HCT116 (cell line): ENCODE measurements around the gene CDCP1. TPM values are rescaled to one million over a fixed set of nuclear protein-coding genes. Genes with fewer than 3 reads are reported as not detected.
A peak's percentile ranks its signal among the peaks of the same experiment; 100 is the strongest.

Source experiments
- ATAC-seq: fragments of 200-7000 bp; cut with Tn5 transposase; 2 replicates; pipeline ENCODE4 v1.9.1; 2020; ENCODE audit warnings: mild to moderate bottlenecking, moderate library complexity
- BruUV-seq: library from RNA; stranded (reverse); fragments of 400-500 nt; replicated peaks from 2 replicates; lab custom pipeline; 2021; lab: Mats Ljungman, UMichigan
- CTCF ChIA-PET: fragments of 300-600 bp; sonication (Branson Sonifier 250); formaldehyde crosslinking; loops from one replicate; lab custom pipeline; 2021; ENCODE audit warnings: antibody characterized with exemption; lab: Charles Lee
- POLR2A ChIA-PET: fragments of 300-600, 350-600 bp; sonication (Branson Sonifier 250); formaldehyde crosslinking; loops from one replicate; lab custom pipeline; 2021; ENCODE audit warnings: antibody characterized with exemption; lab: Charles Lee
- RAD21 ChIA-PET, 2 experiments: fragments of 300-600 bp; sonication (Branson Sonifier 250); formaldehyde crosslinking; loops; one replicate each; lab custom pipeline; 2023; ENCODE audit warnings: low total read pairs in 2 of 2; ENCODE audit not compliant: uncharacterized antibody in 2 of 2, unreplicated experiment in 2 of 2, low non-redundant PET in 1 of 2; lab: Charles Lee
- DNase-seq: peaks from one replicate; pipeline ENCODE4 v3.0.0-alpha.2; 2010; ENCODE audit warnings: low read depth, low spot score
- H2AFZ ChIP-seq: fragments of 200-600 bp; shearing (Covaris generic), sonication (generic); 2 replicates; pipeline ENCODE4 v1.6.1; 2017; ENCODE audit warnings: low read depth, mixed run types, mixed read lengths, antibody characterized with exemption, low read length; ENCODE audit not compliant: poor library complexity, severe bottlenecking
- H3K27ac ChIP-seq: 2 replicates; pipeline ENCODE4 v1.5.1; 2012; ENCODE audit warnings: low read depth, low read length
- H3K27me3 ChIP-seq: fragments of 200-600 bp; sonication (generic); 2 replicates; pipeline ENCODE4 v1.6.1; 2016; ENCODE audit warnings: mixed run types, low read length, mixed read lengths; ENCODE audit not compliant: insufficient read depth
- H3K36me3 ChIP-seq, 2 experiments: fragments of 200-500 bp in 1 of 2; fragments of 200-600 bp in 1 of 2; sonication (Bioruptor generic) in 1 of 2; sonication (generic) in 1 of 2; 2 replicates each; pipeline versions ENCODE4 v1.5.1 to v1.6.1; 2014 to 2016; ENCODE audit warnings: low read length in 2 of 2, inconsistent platforms in 1 of 2, mixed read lengths in 1 of 2, mixed run types in 1 of 2; ENCODE audit not compliant: insufficient read depth in 2 of 2, control insufficient read depth in 1 of 2
- H3K4me1 ChIP-seq, 2 experiments: fragments of 200-600 bp in 1 of 2; sonication (generic) in 1 of 2; 2 replicates each; pipeline versions ENCODE4 v1.5.1 to v1.6.1; 2012 to 2017; ENCODE audit warnings: low read length in 2 of 2, inconsistent platforms in 1 of 2, mild to moderate bottlenecking in 1 of 2, mixed read lengths in 1 of 2, mixed run types in 1 of 2, moderate library complexity in 1 of 2; ENCODE audit not compliant: insufficient read depth in 2 of 2, control insufficient read depth in 1 of 2
- H3K4me2 ChIP-seq: fragments of 200-600 bp; sonication (generic); 2 replicates; pipeline ENCODE4 v1.6.1; 2017; ENCODE audit warnings: mixed run types, low read length, mixed read lengths
- H3K4me3 ChIP-seq, 2 experiments: fragments of 200-600 bp in 1 of 2; sonication (generic) in 1 of 2; replicated peaks in 1 of 2; 2 replicates each; pipeline ENCODE4 v1.5.1; 2011 to 2016; ENCODE audit warnings: low read length in 2 of 2, control low read depth in 1 of 2, low read depth in 1 of 2, mild to moderate bottlenecking in 1 of 2, mixed read lengths in 1 of 2, mixed run types in 1 of 2
- H3K79me2 ChIP-seq: fragments of 200-600 bp; sonication (generic); 2 replicates; pipeline ENCODE4 v1.6.1; 2017; ENCODE audit warnings: mild to moderate bottlenecking, mixed run types, low read length, moderate library complexity, mixed read lengths; ENCODE audit not compliant: insufficient read depth
- H3K9ac ChIP-seq: fragments of 200-600 bp; sonication (generic); 2 replicates; pipeline ENCODE4 v1.6.1; 2016; ENCODE audit warnings: low read length, mixed read lengths
- H3K9me2 ChIP-seq: fragments of 200-600 bp; sonication (generic), shearing (Covaris generic); 2 replicates; pipeline ENCODE4 v1.6.1; 2017; ENCODE audit warnings: mixed run types, mild to moderate bottlenecking, moderate library complexity; ENCODE audit not compliant: insufficient read depth
- H3K9me3 ChIP-seq, 2 experiments: fragments of 200-500 bp in 1 of 2; fragments of 200-600 bp in 1 of 2; sonication (Bioruptor generic) in 1 of 2; sonication (generic) in 1 of 2; 2 replicates each; pipeline ENCODE4 v1.6.1; 2014 to 2017; ENCODE audit warnings: low read length in 2 of 2, mixed read lengths in 2 of 2, inconsistent platforms in 1 of 2, low read depth in 1 of 2, mild to moderate bottlenecking in 1 of 2, mixed run types in 1 of 2, moderate library complexity in 1 of 2; ENCODE audit not compliant: control insufficient read depth in 1 of 2, insufficient read depth in 1 of 2
- H4K20me1 ChIP-seq: fragments of 200-600 bp; sonication (generic), shearing (Covaris generic); 2 replicates; pipeline ENCODE4 v1.6.1; 2017; ENCODE audit warnings: mixed run types, mild to moderate bottlenecking, moderate library complexity; ENCODE audit not compliant: insufficient read depth
- CEBPB ChIP-seq: IDR thresholded peaks from 2 replicates; pipeline ENCODE4 v1.6.1; 2012; ENCODE audit warnings: low read depth
- EGR1 ChIP-seq: IDR thresholded peaks from 2 replicates; pipeline ENCODE4 v1.6.1; 2012; ENCODE audit warnings: low read depth
- ELF1 ChIP-seq: IDR thresholded peaks from 2 replicates; pipeline ENCODE4 v1.6.1; 2012; ENCODE audit warnings: low read depth, borderline replicate concordance
- EZH2 ChIP-seq: fragments of 200-600 bp; sonication (generic); IDR thresholded peaks from 2 replicates; pipeline ENCODE4 v1.6.1; 2017; ENCODE audit warnings: antibody characterized with exemption, mixed run types
- EZH2phosphoT487 ChIP-seq: fragments of 200-600 bp; IDR thresholded peaks from 2 replicates; pipeline ENCODE4 v1.6.1; 2018; ENCODE audit warnings: antibody characterized with exemption, borderline replicate concordance
- FOSL1 ChIP-seq: IDR thresholded peaks from 2 replicates; pipeline ENCODE4 v1.6.1; 2012; ENCODE audit warnings: low read depth
- JUND ChIP-seq: IDR thresholded peaks from 2 replicates; pipeline ENCODE4 v1.6.1; 2012
- POLR2A ChIP-seq: IDR thresholded peaks from 2 replicates; pipeline ENCODE4 v1.7.0; 2011; ENCODE audit warnings: borderline replicate concordance; ENCODE audit not compliant: insufficient read depth, insufficient read length; ENCODE audit errors: extremely low read depth
- POLR2AphosphoS5 ChIP-seq: IDR thresholded peaks from 2 replicates; pipeline ENCODE4 v1.6.1; 2011; ENCODE audit warnings: mild to moderate bottlenecking, low read depth, low read length, moderate library complexity
- RAD21 ChIP-seq: IDR thresholded peaks from 2 replicates; pipeline ENCODE4 v1.6.1; 2012; ENCODE audit warnings: low read depth, mild to moderate bottlenecking
- SIN3A ChIP-seq: IDR thresholded peaks from 2 replicates; pipeline ENCODE4 v1.6.1; 2012; ENCODE audit warnings: low read depth
- SP1 ChIP-seq: IDR thresholded peaks from 2 replicates; pipeline ENCODE4 v1.6.1; 2012; ENCODE audit warnings: low read depth
- SRF ChIP-seq: IDR thresholded peaks from 2 replicates; pipeline ENCODE4 v1.6.1; 2012; ENCODE audit warnings: low read depth
- TCF7L2 ChIP-seq: IDR thresholded peaks from 2 replicates; pipeline ENCODE4 v1.7.0; 2011; ENCODE audit warnings: borderline replicate concordance, inconsistent platforms; ENCODE audit not compliant: insufficient read depth, insufficient read length; ENCODE audit errors: extremely low read depth
- YY1 ChIP-seq: IDR thresholded peaks from 2 replicates; pipeline ENCODE4 v1.6.1; 2011; ENCODE audit warnings: low read length, low read depth, moderate library complexity, mild to moderate bottlenecking; ENCODE audit not compliant: insufficient replicate concordance; ENCODE audit errors: extremely low read depth
- ZNF274 ChIP-seq: fragments of 200-500 bp; sonication (Bioruptor generic); IDR thresholded peaks from 2 replicates; pipeline ENCODE4 v1.6.1; 2014; ENCODE audit warnings: mild to moderate bottlenecking, low read depth, low read length, inconsistent platforms
- intact Hi-C: fragments of 100-400 bp; cut with micrococcal nuclease; formaldehyde crosslinking; loops from 2 replicates; pipeline ENCODE4 v1.10.0; 2022
- total RNA-seq: library from RNA; stranded (reverse); gene quantifications from one replicate; pipeline ENCODE4 v1.2.1, GENCODE V29; 2021; ENCODE audit not compliant: unreplicated experiment
- TF ChIP-seq, protein P1 (sequence below): IDR thresholded peaks from 2 replicates; pipeline ENCODE4 v1.6.1; 2012; ENCODE audit warnings: low read depth
- TF ChIP-seq, protein P2 (sequence below): IDR thresholded peaks from 2 replicates; pipeline ENCODE4 v1.6.1; 2012
- TF ChIP-seq, protein P3 (sequence below): IDR thresholded peaks from 2 replicates; pipeline ENCODE4 v1.6.1; 2011; ENCODE audit warnings: mild to moderate bottlenecking, low read length, moderate library complexity; ENCODE audit not compliant: insufficient replicate concordance; ENCODE audit errors: extremely low read depth
- TF ChIP-seq, protein P4 (sequence below): IDR thresholded peaks from 2 replicates; pipeline ENCODE4 v1.6.1; 2012

Gene CDCP1
- total RNA-seq, 1 experiment from 2014 or later: 196 TPM

DNA sequence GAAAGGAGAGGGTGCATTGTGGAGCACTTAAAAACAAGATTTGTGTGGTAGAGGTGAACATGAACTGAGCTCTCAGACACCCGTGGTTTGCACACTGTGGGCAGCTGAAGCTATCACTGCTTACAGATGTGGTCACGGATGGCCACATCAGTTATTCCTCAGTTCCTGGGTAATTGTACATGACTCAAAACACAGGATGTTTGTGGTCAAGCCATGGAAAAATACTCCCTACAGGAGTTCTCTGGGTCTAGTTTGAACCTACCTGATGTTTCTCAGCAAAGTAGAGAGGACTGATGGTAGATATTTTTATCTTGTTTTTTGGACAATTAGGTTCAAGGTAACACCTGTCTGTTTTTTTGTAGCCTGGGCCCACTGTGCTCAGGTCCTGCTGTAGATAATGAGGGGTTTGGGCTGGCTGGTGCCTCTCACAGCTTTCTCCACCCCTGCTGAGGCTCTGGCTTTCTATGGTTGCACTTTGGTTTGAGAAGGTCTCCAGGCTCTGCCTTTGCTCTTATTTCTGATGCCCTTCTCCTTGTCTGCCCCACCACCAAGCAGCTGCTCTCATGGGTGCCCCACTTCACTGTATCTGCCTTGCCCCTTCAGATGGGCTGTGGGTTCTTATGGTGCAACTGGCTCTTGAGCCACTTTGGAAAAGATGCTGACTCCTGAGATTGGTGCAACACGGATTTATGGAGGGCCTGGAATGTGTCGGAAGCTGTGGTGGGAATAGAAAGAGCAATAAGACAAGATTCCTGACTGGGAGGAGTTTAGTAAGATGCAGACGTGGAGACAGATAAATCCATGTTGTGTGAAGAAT is 40.1 kb downstream of the CDCP1 start:
- ATAC-seq (peak; percentile 85), DNase-seq (peak; percentile 73)
- no peaks in the 10 kb centered on the region for H3K9me3 ChIP-seq
- H3K4me3 ChIP-seq: no peak overlapping the region
- CTCF ChIA-PET: no interaction called here
- peak overlapping the region; percentile 86 for H3K27ac ChIP-seq
- H3K79me2 ChIP-seq: peaks cover 87% of the 10 kb centered on the region
- H2AFZ ChIP-seq: no peak overlapping the region
- RAD21 ChIA-PET: no interaction called here
- intact Hi-C loops: no loop called here
- H3K9me2 ChIP-seq: no peaks in the 10 kb centered on the region
- H3K4me1 ChIP-seq: peaks cover 32 to 63% of the 10 kb centered on the region in 2 experiments
- H3K36me3 ChIP-seq: peaks cover 43 to 72% of the 10 kb centered on the region in 2 experiments
- POLR2A ChIA-PET: no interaction called here
- H3K9ac ChIP-seq: peak overlapping the region; percentile 40
- peak overlapping the region; percentile 51 for H3K4me2 ChIP-seq
- H3K27me3 ChIP-seq: no peaks in the 10 kb centered on the region
- H4K20me1 ChIP-seq: no peaks in the 10 kb centered on the region
- no TSS peak for BruUV-seq
- TF ChIP-seq ZNF274 (no peak), YY1 (no peak), POLR2A (no peak), FOSL1 (peak; percentile 87), TCF7L2 (peak; percentile 45), CEBPB (peak; percentile 59; the same call in 1 of the 2 replicates), JUND (peak; percentile 87), SIN3A (0 out of 2 replicates have a peak, but pooled peaks have one; percentile 32), EGR1 (peak; percentile 32; the same call in 1 of the 2 replicates), ELF1 (no peak), RAD21 (0 out of 2 replicates have a peak, but pooled peaks have one; percentile 26), EZH2phosphoT487 (no peak), POLR2AphosphoS5 (peak; percentile 71), SP1 (peak; percentile 95), SRF (no peak), EZH2 (no peak)
- TF ChIP-seq, protein P1, sequence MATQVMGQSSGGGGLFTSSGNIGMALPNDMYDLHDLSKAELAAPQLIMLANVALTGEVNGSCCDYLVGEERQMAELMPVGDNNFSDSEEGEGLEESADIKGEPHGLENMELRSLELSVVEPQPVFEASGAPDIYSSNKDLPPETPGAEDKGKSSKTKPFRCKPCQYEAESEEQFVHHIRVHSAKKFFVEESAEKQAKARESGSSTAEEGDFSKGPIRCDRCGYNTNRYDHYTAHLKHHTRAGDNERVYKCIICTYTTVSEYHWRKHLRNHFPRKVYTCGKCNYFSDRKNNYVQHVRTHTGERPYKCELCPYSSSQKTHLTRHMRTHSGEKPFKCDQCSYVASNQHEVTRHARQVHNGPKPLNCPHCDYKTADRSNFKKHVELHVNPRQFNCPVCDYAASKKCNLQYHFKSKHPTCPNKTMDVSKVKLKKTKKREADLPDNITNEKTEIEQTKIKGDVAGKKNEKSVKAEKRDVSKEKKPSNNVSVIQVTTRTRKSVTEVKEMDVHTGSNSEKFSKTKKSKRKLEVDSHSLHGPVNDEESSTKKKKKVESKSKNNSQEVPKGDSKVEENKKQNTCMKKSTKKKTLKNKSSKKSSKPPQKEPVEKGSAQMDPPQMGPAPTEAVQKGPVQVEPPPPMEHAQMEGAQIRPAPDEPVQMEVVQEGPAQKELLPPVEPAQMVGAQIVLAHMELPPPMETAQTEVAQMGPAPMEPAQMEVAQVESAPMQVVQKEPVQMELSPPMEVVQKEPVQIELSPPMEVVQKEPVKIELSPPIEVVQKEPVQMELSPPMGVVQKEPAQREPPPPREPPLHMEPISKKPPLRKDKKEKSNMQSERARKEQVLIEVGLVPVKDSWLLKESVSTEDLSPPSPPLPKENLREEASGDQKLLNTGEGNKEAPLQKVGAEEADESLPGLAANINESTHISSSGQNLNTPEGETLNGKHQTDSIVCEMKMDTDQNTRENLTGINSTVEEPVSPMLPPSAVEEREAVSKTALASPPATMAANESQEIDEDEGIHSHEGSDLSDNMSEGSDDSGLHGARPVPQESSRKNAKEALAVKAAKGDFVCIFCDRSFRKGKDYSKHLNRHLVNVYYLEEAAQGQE: no peak
- TF ChIP-seq, protein P2, sequence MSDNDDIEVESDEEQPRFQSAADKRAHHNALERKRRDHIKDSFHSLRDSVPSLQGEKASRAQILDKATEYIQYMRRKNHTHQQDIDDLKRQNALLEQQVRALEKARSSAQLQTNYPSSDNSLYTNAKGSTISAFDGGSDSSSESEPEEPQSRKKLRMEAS: peak; percentile 62; the same call in 1 of the 2 replicates
- TF ChIP-seq, protein P3, sequence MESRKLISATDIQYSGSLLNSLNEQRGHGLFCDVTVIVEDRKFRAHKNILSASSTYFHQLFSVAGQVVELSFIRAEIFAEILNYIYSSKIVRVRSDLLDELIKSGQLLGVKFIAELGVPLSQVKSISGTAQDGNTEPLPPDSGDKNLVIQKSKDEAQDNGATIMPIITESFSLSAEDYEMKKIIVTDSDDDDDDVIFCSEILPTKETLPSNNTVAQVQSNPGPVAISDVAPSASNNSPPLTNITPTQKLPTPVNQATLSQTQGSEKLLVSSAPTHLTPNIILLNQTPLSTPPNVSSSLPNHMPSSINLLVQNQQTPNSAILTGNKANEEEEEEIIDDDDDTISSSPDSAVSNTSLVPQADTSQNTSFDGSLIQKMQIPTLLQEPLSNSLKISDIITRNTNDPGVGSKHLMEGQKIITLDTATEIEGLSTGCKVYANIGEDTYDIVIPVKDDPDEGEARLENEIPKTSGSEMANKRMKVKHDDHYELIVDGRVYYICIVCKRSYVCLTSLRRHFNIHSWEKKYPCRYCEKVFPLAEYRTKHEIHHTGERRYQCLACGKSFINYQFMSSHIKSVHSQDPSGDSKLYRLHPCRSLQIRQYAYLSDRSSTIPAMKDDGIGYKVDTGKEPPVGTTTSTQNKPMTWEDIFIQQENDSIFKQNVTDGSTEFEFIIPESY: no peak
- TF ChIP-seq, protein P4, sequence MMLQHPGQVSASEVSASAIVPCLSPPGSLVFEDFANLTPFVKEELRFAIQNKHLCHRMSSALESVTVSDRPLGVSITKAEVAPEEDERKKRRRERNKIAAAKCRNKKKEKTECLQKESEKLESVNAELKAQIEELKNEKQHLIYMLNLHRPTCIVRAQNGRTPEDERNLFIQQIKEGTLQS: no peak
